Erythroblast (primary cell): Measurements from ENCODE around the gene CS.
A peak's percentile ranks its signal among the peaks of the same experiment; 100 is the strongest.
"Not testable (repeated sequence)": the region's sequence is repeated elsewhere in the genome, so short reads cannot be mapped to it uniquely, and the experiment has no call there.

Experiments used
- DNase-seq, 2 experiments: peaks; one replicate each; lab custom pipeline; 2025; lab: John Stamatoyannopoulos, UW
- GATA1 ChIP-seq: IDR thresholded peaks from 2 replicates; pipeline ENCODE4 v1.6.1; 2011; ENCODE audit warnings: low read depth, mild to moderate bottlenecking, control low read depth, low read length, moderate library complexity
- POLR2A ChIP-seq: IDR thresholded peaks from 2 replicates; pipeline ENCODE4 v1.6.1; 2011; ENCODE audit warnings: mild to moderate bottlenecking, low read length

Gene CS

GRCh38 chr12:56282579-56282978 lies 17.6 kb downstream of the CS start:
- no peak for DNase-seq
- TF ChIP-seq GATA1 (no peak), POLR2A (no peak)

GRCh38 chr12:56282030-56282429 lies 18.1 kb downstream of the CS start:
- TF ChIP-seq POLR2A: no peak
- TF ChIP-seq GATA1: no peak
- DNase-seq: no peak

- DNase-seq: no peak
- no peak for TF ChIP-seq GATA1
- TF ChIP-seq POLR2A: no peak
Observed at GRCh38 chr12:56280849-56281248, 19.3 kb downstream of the CS start.

- no peak for DNase-seq
- no peak for TF ChIP-seq POLR2A
- TF ChIP-seq GATA1: no peak
Observed at GRCh38 chr12:56278905-56279304, 21.2 kb downstream of the CS start.

- DNase-seq: no peak
- no peak for TF ChIP-seq GATA1
Observed at GRCh38 chr12:56274299-56274698, 25.8 kb downstream of the CS start.

- DNase-seq: not testable (repeated sequence)
Observed at GRCh38 chr12:56272468-56272867, 27.7 kb downstream of the CS start.

GRCh38 chr12:56271031-56271430 lies 29.1 kb downstream of the CS start:
- no peak for TF ChIP-seq POLR2A
- TF ChIP-seq GATA1: no peak
- peak; percentile 33 to 40 for DNase-seq

- peak; percentile 46 to 61 for DNase-seq
- TF ChIP-seq POLR2A (no peak), GATA1 (no peak)
Observed at GRCh38 chr12:56267443-56268071, 32.6 kb downstream of the CS start.

- peak; percentile 91 to 93 for DNase-seq
- no peak for TF ChIP-seq GATA1
- TF ChIP-seq POLR2A: peak; percentile 79
Observed at GRCh38 chr12:56266693-56267442, 33.3 kb downstream of the CS start, which contains the start of gene COQ10A. Gene COQ10A, plus strand, starts transcription at chr12:56266942. Its CDS starts 177 bp downstream, at chr12:56267119.

GRCh38 chr12:56266068-56266692 lies 34.0 kb downstream of the CS start:
- not testable (repeated sequence) for DNase-seq

GRCh38 chr12:56262955-56263354 lies 37.2 kb downstream of the CS start:
- DNase-seq: peak; percentile 35 to 44

GRCh38 chr12:56261503-56262232 lies 38.5 kb downstream of the CS start:
- DNase-seq: peak; percentile 42 to 64
- TF ChIP-seq POLR2A (no peak), GATA1 (no peak)

- TF ChIP-seq GATA1 (no peak), POLR2A (no peak)
- no peak for DNase-seq
Observed at GRCh38 chr12:56260921-56261320, 39.2 kb downstream of the CS start.

GRCh38 chr12:56260380-56260779 lies 39.8 kb downstream of the CS start:
- DNase-seq: no peak
- TF ChIP-seq POLR2A: no peak
- no peak for TF ChIP-seq GATA1
